ENCODE measurements around the gene SLC35A5. TPM values are rescaled to one million over a fixed set of nuclear protein-coding genes. Genes with fewer than 3 reads are reported as not detected.

SLC35A5 gene
- total RNA-seq, 4 donors from 2014 or later = 21.9 to 43.4 (median 41.9) TPM

DNA sequence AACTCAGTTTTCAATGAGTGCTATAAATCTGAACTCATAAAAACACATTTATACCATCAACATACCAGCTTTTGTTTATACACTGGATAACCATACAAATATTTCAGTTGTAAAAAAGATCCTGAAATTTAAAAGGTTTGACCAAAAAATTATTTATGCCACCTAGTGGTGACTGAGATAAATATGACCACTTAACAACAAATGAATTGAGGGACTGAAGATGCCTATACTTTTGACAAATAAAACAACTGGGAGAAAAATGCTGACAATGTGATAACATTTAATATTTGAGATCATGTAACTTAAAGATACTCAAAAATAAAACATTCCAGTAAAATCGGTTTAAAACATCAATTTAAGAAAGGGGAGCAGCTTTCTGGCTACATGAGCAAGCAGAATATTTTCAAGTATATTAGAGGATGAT is 30.5 kb upstream of the SLC35A5 start:
- TF ChIP-seq, protein P1, sequence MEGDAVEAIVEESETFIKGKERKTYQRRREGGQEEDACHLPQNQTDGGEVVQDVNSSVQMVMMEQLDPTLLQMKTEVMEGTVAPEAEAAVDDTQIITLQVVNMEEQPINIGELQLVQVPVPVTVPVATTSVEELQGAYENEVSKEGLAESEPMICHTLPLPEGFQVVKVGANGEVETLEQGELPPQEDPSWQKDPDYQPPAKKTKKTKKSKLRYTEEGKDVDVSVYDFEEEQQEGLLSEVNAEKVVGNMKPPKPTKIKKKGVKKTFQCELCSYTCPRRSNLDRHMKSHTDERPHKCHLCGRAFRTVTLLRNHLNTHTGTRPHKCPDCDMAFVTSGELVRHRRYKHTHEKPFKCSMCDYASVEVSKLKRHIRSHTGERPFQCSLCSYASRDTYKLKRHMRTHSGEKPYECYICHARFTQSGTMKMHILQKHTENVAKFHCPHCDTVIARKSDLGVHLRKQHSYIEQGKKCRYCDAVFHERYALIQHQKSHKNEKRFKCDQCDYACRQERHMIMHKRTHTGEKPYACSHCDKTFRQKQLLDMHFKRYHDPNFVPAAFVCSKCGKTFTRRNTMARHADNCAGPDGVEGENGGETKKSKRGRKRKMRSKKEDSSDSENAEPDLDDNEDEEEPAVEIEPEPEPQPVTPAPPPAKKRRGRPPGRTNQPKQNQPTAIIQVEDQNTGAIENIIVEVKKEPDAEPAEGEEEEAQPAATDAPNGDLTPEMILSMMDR (IDR thresholded peaks at IDR 0.05) = peak in 1 of 3 donors; percentile 3
- DNase-seq (ENCODE audit: low spot score) (no peak), ATAC-seq (ENCODE audit: low FRiP score) (no peak)

DNA sequence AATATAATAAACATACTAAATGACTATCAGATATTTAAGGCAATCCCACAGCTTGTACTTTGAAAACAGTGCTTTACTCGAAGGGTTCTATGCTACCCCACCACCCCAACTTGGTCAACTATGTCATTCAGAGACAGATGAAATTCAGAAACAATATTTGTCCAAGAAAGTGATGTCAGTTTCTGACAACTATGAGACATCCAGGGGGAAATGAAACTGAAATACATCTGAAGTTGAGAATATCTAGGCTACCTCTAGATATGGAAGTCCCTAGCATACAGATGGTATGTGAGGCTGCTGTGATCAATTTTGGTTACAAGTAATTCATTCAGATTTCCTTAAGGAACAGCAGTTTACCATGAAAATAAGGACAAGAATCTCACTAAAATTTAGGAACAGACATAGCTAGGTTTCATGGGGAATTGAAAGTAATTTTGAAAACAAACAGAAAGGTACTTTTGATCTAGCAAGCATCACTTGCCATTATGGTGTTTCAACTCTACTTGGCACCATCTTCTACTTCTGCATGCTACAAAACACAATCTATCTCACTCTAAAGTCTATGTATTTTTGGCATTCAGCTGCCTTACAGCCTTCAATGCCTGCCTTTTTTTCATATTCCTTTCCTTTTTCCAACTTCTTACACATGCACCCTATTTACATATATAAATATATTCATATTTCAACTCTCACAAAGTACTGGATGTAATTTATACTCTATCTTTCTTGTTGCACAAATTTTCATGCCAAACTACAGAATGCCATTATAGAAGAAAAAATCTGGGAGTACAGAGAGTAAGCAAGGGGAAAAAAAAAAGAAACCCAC is 21.8 kb upstream of the SLC35A5 start:
- ATAC-seq (ENCODE audit: low FRiP score) (no peak), DNase-seq (ENCODE audit: low spot score) (no peak)
- TF ChIP-seq, protein P1 (IDR thresholded peaks at IDR 0.05) = no peak

DNA sequence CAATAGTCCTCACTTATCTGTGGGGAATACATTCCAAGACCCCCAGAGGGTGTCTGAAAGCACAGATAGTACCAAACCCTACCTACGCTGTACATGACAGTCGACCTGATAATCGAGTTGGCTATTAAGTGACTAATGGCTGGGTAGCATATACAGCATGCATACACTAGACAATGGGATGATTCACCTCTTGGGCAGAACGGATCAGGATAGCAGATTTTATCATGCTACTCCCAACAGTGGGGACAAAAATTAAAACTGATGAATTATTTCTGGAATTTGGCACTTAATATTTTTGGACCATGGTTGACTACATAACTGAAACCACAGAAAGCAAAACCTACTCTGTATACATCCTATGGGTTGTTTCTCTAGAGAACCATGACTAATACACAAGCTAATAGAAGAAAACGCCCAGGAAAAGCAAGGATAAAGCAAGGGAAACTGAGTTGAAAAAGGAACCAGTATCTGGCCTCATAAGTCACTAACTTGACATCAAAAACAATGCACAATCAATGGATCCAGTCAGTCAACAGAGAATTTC is 15.6 kb upstream of the SLC35A5 start:
- DNase-seq (ENCODE audit: low spot score) = no peak
- no peak for ATAC-seq (ENCODE audit: low FRiP score)
- TF ChIP-seq, protein P1 (IDR thresholded peaks at IDR 0.05) = no peak

DNA sequence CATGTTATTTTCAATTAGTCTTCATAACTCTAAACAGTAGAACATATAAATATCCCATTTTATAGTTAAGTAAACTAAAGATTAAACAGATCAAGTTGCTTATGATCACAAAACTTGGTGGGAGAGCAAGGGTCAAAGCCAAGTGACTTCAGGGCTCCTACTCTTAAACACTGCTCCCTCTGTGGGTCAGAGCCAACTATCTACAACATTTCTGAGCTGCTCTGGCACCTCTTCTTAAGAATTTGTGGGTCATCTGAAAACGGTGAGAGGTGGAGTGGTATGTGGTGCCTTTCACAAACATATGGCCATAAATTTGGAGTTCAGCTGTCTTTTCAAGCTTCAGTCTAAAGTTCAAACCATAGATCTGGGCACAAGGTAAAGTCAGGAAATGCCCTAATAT is 11.0 kb upstream of the SLC35A5 start:
- TF ChIP-seq, protein P1 (IDR thresholded peaks at IDR 0.05) = no peak
- ATAC-seq (ENCODE audit: low FRiP score) (no peak), DNase-seq (ENCODE audit: low spot score) (no peak)

DNA sequence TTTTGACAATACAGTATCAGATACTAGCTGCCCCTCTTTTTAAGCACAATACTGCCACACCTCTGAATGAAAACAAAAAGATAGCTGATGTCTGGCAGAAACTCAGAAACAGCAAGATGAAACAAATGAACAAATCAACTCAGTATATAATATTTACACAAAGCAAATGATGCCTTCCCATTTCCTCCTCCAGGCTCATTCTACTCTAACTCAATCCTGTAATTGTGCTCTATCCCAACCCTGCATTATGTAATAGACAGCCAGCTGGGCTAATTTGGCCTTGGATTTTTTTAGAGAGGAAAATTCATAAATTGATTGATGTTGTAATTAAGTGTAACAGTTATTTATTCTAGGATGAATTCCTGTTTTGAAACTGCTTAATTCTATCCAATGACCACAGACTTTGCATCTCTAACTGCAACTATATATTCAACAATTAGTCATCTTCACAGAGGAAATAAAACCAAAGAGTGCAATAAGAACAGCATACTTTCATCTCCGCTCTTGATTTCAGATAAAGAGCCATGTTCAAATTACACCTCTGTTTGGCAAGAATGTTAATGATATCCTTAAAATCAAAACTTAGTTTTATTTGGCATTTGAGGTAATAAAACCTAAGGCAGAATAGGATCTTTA is 6.2 kb upstream of the SLC35A5 start:
- DNase-seq (ENCODE audit: low spot score) (no peak), ATAC-seq (ENCODE audit: low FRiP score) (no peak)
- TF ChIP-seq, protein P1 (IDR thresholded peaks at IDR 0.05) = no peak

DNA sequence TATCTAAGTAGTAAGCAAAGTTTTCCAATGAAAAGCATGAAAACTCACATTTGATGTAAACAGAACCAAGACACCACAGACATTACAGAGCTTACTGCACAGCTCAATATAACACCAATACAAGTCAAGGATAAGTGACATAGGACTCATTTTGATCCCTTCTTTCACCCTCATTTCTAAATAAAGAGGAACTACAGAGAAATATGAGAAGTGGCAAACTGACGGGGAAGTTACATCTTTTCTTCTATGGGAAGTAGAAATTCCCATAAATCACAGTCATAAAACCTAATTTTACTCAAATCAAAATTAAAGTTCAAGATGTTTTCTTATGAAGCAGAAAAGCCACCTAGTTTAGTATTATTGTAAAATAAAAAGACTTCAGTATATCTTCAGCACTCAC is 3.9 kb upstream of the SLC35A5 start:
- DNase-seq (ENCODE audit: low spot score) (no peak), ATAC-seq (ENCODE audit: low FRiP score) (no peak)
- TF ChIP-seq, protein P1 (IDR thresholded peaks at IDR 0.05) = no peak
